ENCODE data around the gene ARID4B.
"Not testable (repeated sequence)": the region's sequence is repeated elsewhere in the genome, so short reads cannot be mapped to it uniquely, and the experiment has no call there.

The ARID4B gene

DNA sequence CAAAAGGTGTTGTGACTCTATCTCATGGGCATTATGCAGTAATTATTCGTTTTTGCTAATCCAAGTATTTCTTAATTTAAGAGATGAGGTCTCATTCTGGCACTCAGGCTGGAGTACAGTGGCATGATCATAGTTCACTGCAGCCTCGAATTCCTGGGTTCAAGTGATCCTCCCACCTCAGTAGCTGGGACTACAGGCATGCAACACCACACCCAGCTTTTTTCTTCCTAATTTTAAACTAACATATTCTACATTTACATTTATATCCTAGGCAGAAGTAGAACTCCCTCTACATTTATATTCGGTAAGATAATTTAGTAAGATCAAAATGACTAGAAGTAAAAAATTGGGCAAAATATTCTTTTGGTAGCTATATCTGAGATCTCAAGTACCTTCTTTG is 116.5 kb downstream of the ARID4B start:
- H3K4me3 ChIP-seq (ENCODE audit: low read depth, low read length) = no peak overlapping the region
- TF ChIP-seq, protein P1, sequence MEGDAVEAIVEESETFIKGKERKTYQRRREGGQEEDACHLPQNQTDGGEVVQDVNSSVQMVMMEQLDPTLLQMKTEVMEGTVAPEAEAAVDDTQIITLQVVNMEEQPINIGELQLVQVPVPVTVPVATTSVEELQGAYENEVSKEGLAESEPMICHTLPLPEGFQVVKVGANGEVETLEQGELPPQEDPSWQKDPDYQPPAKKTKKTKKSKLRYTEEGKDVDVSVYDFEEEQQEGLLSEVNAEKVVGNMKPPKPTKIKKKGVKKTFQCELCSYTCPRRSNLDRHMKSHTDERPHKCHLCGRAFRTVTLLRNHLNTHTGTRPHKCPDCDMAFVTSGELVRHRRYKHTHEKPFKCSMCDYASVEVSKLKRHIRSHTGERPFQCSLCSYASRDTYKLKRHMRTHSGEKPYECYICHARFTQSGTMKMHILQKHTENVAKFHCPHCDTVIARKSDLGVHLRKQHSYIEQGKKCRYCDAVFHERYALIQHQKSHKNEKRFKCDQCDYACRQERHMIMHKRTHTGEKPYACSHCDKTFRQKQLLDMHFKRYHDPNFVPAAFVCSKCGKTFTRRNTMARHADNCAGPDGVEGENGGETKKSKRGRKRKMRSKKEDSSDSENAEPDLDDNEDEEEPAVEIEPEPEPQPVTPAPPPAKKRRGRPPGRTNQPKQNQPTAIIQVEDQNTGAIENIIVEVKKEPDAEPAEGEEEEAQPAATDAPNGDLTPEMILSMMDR (IDR thresholded peaks at IDR 0.05; ENCODE audit: low read depth, low read length) = no peak

DNA sequence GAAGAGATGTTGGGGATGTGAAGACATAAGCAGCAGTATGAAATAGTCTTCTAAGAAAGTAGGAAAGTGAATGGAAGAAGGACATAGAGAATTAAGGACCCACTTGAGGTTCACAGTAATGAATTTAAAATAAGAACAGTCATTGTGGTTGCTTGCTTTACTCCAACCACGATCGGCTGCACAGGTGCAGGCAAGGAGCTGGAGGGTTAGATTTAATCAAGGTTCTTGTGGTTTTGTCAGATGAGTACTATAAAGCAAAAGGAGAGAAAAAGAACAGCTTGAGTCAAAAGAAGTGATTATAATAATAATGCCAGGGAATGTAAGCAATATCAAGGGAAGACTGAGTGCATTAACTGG is 120.8 kb downstream of the ARID4B start:
- TF ChIP-seq, protein P1 (IDR thresholded peaks at IDR 0.05; ENCODE audit: low read depth, low read length) = no peak
- H3K4me3 ChIP-seq (ENCODE audit: low read depth, low read length) = no peak overlapping the region

DNA sequence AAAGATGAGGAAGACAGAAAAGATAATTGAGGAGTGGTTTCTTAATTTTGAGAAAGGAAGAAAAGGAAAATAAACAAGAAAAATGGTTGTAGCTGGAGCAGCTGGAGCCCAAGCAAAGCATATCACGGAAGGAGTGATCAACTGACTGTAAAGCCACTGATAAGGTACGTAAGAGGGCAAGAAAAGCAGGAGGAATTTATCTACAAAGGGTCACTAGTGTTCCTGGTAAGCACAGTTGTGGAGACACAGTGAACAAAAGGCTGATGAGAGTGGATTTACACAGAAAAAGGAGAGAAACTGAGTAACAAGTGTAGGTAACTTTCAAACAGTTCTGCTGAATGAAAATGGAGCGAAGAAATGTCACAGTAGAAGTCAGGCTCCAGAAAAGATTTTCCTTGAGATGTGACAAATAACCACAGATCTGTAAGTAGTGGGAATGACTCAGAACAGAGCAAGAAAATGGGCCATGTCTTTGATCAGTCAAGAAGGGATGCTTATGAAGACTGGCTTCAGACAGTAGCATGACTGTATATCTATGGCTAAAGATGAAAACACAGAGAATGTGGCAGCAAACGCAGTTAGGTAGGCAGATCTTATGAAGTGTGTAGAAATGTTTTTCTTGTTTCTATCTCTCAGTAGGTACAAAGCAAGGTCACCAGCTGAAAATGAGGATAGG is 121.3 kb downstream of the ARID4B start:
- H3K4me3 ChIP-seq (ENCODE audit: low read depth, low read length) = no peak overlapping the region
- TF ChIP-seq, protein P1 (IDR thresholded peaks at IDR 0.05; ENCODE audit: low read depth, low read length) = no peak

GRCh38 chr1:235205687-235206086 is 122.3 kb downstream of the ARID4B start:
- TF ChIP-seq, protein P1 (IDR thresholded peaks at IDR 0.05; ENCODE audit: low read depth, low read length) = no peak
- no peak overlapping the region for H3K4me3 ChIP-seq (ENCODE audit: low read depth, low read length)

- no peak overlapping the region for H3K4me3 ChIP-seq (ENCODE audit: low read depth, low read length)
- TF ChIP-seq, protein P1 (IDR thresholded peaks at IDR 0.05; ENCODE audit: low read depth, low read length) = no peak
Measured at GRCh38 chr1:235203428-235203827, 124.6 kb downstream of the ARID4B start.

- not testable (repeated sequence) for H3K4me3 ChIP-seq (ENCODE audit: low read depth, low read length)
Measured at GRCh38 chr1:235202447-235202846, 125.5 kb downstream of the ARID4B start.

- no peak overlapping the region for H3K4me3 ChIP-seq (ENCODE audit: low read depth, low read length)
- TF ChIP-seq, protein P1 (IDR thresholded peaks at IDR 0.05; ENCODE audit: low read depth, low read length) = no peak
Measured at GRCh38 chr1:235199441-235199840, 128.5 kb downstream of the ARID4B start.

- H3K4me3 ChIP-seq (ENCODE audit: low read depth, low read length) = no peak overlapping the region
- TF ChIP-seq, protein P1 (IDR thresholded peaks at IDR 0.05; ENCODE audit: low read depth, low read length) = no peak
Measured at GRCh38 chr1:235190431-235190830, 137.5 kb downstream of the ARID4B start.

Measured in WI38 (cell line).